ENCODE results near the gene EFCC1. TPM values are rescaled to one million over a fixed set of nuclear protein-coding genes. Genes with fewer than 3 reads are reported as not detected.

EFCC1 gene
- total RNA-seq, 2 experiments from 2014 or later, result not detected

DNA sequence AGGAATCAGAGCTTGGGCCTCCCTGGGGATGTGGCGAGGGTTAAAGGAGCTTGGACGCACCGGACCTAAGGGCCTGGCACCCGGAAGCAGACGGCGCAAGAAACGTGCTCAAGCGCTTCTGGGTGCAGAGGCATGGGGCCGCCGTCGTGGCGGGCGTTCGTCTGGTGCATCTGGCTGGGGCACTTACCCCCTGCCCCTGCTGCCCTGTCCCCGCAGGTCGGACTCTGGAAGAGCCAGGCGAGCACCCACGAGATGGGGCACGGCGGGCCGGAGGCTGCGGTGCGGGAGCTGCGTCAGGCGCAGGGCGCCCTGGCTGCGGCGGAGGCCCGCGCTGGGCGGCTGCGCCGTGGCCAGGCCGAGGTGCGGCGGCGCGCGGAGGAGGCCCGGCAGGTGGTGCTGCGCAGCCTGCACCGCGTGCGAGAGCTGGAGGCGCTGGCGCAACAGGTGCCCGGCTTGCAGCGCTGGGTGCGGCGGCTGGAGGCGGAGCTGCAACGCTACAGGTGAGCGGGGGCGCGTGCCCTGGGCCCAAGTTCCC lies 2.5 kb downstream of the EFCC1 start:
- H2AFZ ChIP-seq (ENCODE audit: low read length), result no peak overlapping the region
- intact Hi-C loops (cut with micrococcal nuclease; ENCODE audit: unreplicated experiment), result no loop called here
- H3K79me2 ChIP-seq (ENCODE audit: insufficient read depth, low read depth, low read length), result no peaks in the 10 kb centered on the region

DNA sequence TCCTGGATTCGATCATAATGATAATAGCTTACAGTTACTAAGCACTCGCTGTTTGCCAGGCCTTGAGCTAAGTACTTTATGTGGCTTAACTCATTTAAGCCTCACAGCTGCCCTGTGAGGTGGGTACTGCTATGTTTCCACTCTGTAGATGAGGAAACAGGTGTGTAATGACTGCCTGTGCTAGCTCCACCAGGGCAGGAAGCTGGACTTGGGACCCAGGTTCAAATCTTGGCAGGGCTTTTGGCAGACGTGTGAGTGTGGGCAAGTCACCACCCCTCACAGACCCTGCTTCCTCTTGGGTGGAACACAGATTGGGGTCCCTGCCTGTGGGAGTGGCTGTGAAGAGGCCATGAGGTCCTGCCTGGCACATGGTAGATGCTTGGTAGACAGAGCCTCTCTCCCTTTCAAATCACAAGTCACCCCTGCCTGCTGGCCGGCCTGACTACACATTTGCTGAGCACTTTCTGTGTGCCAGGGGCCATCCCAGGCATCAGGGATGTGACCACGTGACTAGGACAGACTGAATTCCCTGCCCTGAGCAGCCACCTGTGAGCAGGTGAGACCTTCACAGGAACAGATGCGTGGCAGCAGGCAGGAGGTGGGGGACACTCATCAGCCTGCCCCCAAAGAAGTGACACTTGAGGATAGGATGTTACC lies 3.7 kb downstream of the EFCC1 start:
- intact Hi-C loops (cut with micrococcal nuclease; ENCODE audit: unreplicated experiment), result no loop called here
- no peak overlapping the region for H3K4me2 ChIP-seq (ENCODE audit: low read length)
- H4K20me1 ChIP-seq (ENCODE audit: insufficient read depth, low read length), result no peaks in the 10 kb centered on the region
- H3K9me3 ChIP-seq (ENCODE audit: low read length), result no peaks in the 10 kb centered on the region
- no peaks in the 10 kb centered on the region for H3K79me2 ChIP-seq (ENCODE audit: insufficient read depth, low read depth, low read length)
- H3K27ac ChIP-seq (ENCODE audit: low read depth, low read length, poor library complexity, severe bottlenecking), result no peak overlapping the region
- no peak overlapping the region for H3K4me3 ChIP-seq (ENCODE audit: low read depth, low read length, poor library complexity, severe bottlenecking)
- TF ChIP-seq, protein P1, sequence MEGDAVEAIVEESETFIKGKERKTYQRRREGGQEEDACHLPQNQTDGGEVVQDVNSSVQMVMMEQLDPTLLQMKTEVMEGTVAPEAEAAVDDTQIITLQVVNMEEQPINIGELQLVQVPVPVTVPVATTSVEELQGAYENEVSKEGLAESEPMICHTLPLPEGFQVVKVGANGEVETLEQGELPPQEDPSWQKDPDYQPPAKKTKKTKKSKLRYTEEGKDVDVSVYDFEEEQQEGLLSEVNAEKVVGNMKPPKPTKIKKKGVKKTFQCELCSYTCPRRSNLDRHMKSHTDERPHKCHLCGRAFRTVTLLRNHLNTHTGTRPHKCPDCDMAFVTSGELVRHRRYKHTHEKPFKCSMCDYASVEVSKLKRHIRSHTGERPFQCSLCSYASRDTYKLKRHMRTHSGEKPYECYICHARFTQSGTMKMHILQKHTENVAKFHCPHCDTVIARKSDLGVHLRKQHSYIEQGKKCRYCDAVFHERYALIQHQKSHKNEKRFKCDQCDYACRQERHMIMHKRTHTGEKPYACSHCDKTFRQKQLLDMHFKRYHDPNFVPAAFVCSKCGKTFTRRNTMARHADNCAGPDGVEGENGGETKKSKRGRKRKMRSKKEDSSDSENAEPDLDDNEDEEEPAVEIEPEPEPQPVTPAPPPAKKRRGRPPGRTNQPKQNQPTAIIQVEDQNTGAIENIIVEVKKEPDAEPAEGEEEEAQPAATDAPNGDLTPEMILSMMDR (conservative IDR thresholded peaks at IDR 0.05; ENCODE audit: low read length), result no peak
- no peak for TF ChIP-seq EZH2phosphoT487 (IDR thresholded peaks at IDR 0.05; ENCODE audit: borderline replicate concordance, low read depth, low read length)
- H3K4me1 ChIP-seq (ENCODE audit: insufficient read depth, low read length, poor library complexity, severe bottlenecking), result peaks cover 15% of the 10 kb centered on the region
- CTCF ChIA-PET (ENCODE audit: unreplicated experiment), result no interaction called here
- no peaks in the 10 kb centered on the region for H3K9me2 ChIP-seq (ENCODE audit: insufficient read depth, low read length)
- peak overlapping the region; percentile 71 for H2AFZ ChIP-seq (ENCODE audit: low read length)
- no TSS peak for BruUV-seq (replicated peaks)
- POLR2A ChIA-PET, result interaction anchor here (1.8 kb wide), 1 partner anchor 13 kb away, joined by 4 read pairs; no protein-coding TSS in a partner anchor
- no peaks in the 10 kb centered on the region for H3K36me3 ChIP-seq (ENCODE audit: insufficient read depth, low read length)
- peak; percentile 40 for DNase-seq (ENCODE audit: low spot score)

More for the DNA sequence above, 2.5 kb downstream of the EFCC1 start:
- no peak overlapping the region; the same call in 1 of the 2 replicates for H3K4me2 ChIP-seq (ENCODE audit: low read length)
- H4K20me1 ChIP-seq (ENCODE audit: insufficient read depth, low read length), result no peaks in the 10 kb centered on the region
- H3K9me2 ChIP-seq (ENCODE audit: insufficient read depth, low read length), result no peaks in the 10 kb centered on the region
- H3K9me3 ChIP-seq (ENCODE audit: low read length), result no peaks in the 10 kb centered on the region
- H3K27ac ChIP-seq (ENCODE audit: low read depth, low read length, poor library complexity, severe bottlenecking), result no peak overlapping the region
- H3K4me1 ChIP-seq (ENCODE audit: insufficient read depth, low read length, poor library complexity, severe bottlenecking), result peaks cover 18% of the 10 kb centered on the region
- CTCF ChIA-PET (ENCODE audit: unreplicated experiment), result no interaction called here
- no peak for TF ChIP-seq EZH2phosphoT487 (IDR thresholded peaks at IDR 0.05; ENCODE audit: borderline replicate concordance, low read depth, low read length)
- TF ChIP-seq, protein P1 (conservative IDR thresholded peaks at IDR 0.05; ENCODE audit: low read length), result no peak
- no TSS peak for BruUV-seq (replicated peaks)
- no peak for DNase-seq (ENCODE audit: low spot score)
- H3K36me3 ChIP-seq (ENCODE audit: insufficient read depth, low read length), result no peaks in the 10 kb centered on the region
- POLR2A ChIA-PET, result interaction anchor here (0.7 to 0.9 kb wide), 2 partner anchors 9 to 12 kb away, joined by 3 to 4 read pairs; no protein-coding TSS in a partner anchor
- H3K4me3 ChIP-seq (ENCODE audit: low read depth, low read length, poor library complexity, severe bottlenecking), result no peak overlapping the region

Data from OCI-LY7 (cell line).